IPS DF 19.7 (cell line): Measurements from ENCODE around the gene NHLRC4.

Experiments used
- DNase-seq: peaks from one replicate; pipeline ENCODE4 v3.0.0-alpha.2; 2013; ENCODE audit warnings: low read depth, low spot score

NHLRC4 gene

GRCh38 chr16:582614-583331 lies 16.0 kb downstream of the NHLRC4 start:
- DNase-seq, result no peak

- DNase-seq, result no peak
These were observed 16.6 kb downstream of the NHLRC4 start for GRCh38 chr16:583470-583814.

- no peak for DNase-seq
These were observed 17.2 kb downstream of the NHLRC4 start for GRCh38 chr16:583815-584591.

GRCh38 chr16:585351-585750 lies 18.5 kb downstream of the NHLRC4 start:
- DNase-seq, result no peak

- no peak for DNase-seq
These were observed 19.3 kb downstream of the NHLRC4 start for GRCh38 chr16:586047-586644.

- DNase-seq, result no peak
These were observed 20.1 kb downstream of the NHLRC4 start for GRCh38 chr16:586645-587590.

- no peak for DNase-seq
These were observed 21.8 kb downstream of the NHLRC4 start for GRCh38 chr16:588639-588888.

- no peak for DNase-seq
These were observed 22.3 kb downstream of the NHLRC4 start for GRCh38 chr16:588889-589657.

GRCh38 chr16:589658-590187 lies 22.9 kb downstream of the NHLRC4 start, which contains the start of gene RAB40C:
TSS of gene RAB40C (plus strand) at chr16:590066. CDS start at chr16:590292, 226 bp downstream.
- DNase-seq, result no peak

- no peak for DNase-seq
These were observed 23.5 kb downstream of the NHLRC4 start for GRCh38 chr16:590188-590814.

- no peak for DNase-seq
These were observed 24.0 kb downstream of the NHLRC4 start for GRCh38 chr16:590815-591200.

GRCh38 chr16:591231-591630 lies 24.4 kb downstream of the NHLRC4 start:
- no peak for DNase-seq

GRCh38 chr16:591892-592517 lies 25.2 kb downstream of the NHLRC4 start:
- no peak for DNase-seq

- DNase-seq, result no peak
These were observed 25.9 kb downstream of the NHLRC4 start for GRCh38 chr16:592518-593306.

- no peak for DNase-seq
These were observed 26.6 kb downstream of the NHLRC4 start for GRCh38 chr16:593406-593805.

GRCh38 chr16:593807-594206 lies 27.0 kb downstream of the NHLRC4 start:
- DNase-seq, result no peak

GRCh38 chr16:595094-595528 lies 28.3 kb downstream of the NHLRC4 start:
- DNase-seq, result no peak

- no peak for DNase-seq
These were observed 29.3 kb downstream of the NHLRC4 start for GRCh38 chr16:595942-596735.
